HCT116 (cell line): ENCODE results near the gene ASB11. TPM values are rescaled to one million over a fixed set of nuclear protein-coding genes. Genes with fewer than 3 reads are reported as not detected.

ENCODE experiments used
- ATAC-seq: fragments of 200-7000 bp; cut with Tn5 transposase; 2 replicates; pipeline ENCODE4 v1.9.1; 2020; ENCODE audit warnings: mild to moderate bottlenecking, moderate library complexity
- BruUV-seq: library from RNA; stranded (reverse); fragments of 400-500 nt; replicated peaks from 2 replicates; lab custom pipeline; 2021; lab: Mats Ljungman, UMichigan
- CTCF ChIA-PET: fragments of 300-600 bp; sonication (Branson Sonifier 250); formaldehyde crosslinking; loops from one replicate; lab custom pipeline; 2021; ENCODE audit warnings: antibody characterized with exemption; lab: Charles Lee
- POLR2A ChIA-PET: fragments of 300-600, 350-600 bp; sonication (Branson Sonifier 250); formaldehyde crosslinking; loops from one replicate; lab custom pipeline; 2021; ENCODE audit warnings: antibody characterized with exemption; lab: Charles Lee
- RAD21 ChIA-PET, 2 experiments: fragments of 300-600 bp; sonication (Branson Sonifier 250); formaldehyde crosslinking; loops; one replicate each; lab custom pipeline; 2023; ENCODE audit warnings: low total read pairs in 2 of 2; ENCODE audit not compliant: uncharacterized antibody in 2 of 2, unreplicated experiment in 2 of 2, low non-redundant PET in 1 of 2; lab: Charles Lee
- DNase-seq: peaks from one replicate; pipeline ENCODE4 v3.0.0-alpha.2; 2010; ENCODE audit warnings: low read depth, low spot score
- H2AFZ ChIP-seq: fragments of 200-600 bp; shearing (Covaris generic), sonication (generic); 2 replicates; pipeline ENCODE4 v1.6.1; 2017; ENCODE audit warnings: low read depth, mixed run types, mixed read lengths, antibody characterized with exemption, low read length; ENCODE audit not compliant: poor library complexity, severe bottlenecking
- H3K27ac ChIP-seq: 2 replicates; pipeline ENCODE4 v1.5.1; 2012; ENCODE audit warnings: low read depth, low read length
- H3K27me3 ChIP-seq: fragments of 200-600 bp; sonication (generic); 2 replicates; pipeline ENCODE4 v1.6.1; 2016; ENCODE audit warnings: mixed run types, low read length, mixed read lengths; ENCODE audit not compliant: insufficient read depth
- H3K36me3 ChIP-seq, 2 experiments: fragments of 200-500 bp in 1 of 2; fragments of 200-600 bp in 1 of 2; sonication (Bioruptor generic) in 1 of 2; sonication (generic) in 1 of 2; 2 replicates each; pipeline versions ENCODE4 v1.5.1 to v1.6.1; 2014 to 2016; ENCODE audit warnings: low read length in 2 of 2, inconsistent platforms in 1 of 2, mixed read lengths in 1 of 2, mixed run types in 1 of 2; ENCODE audit not compliant: insufficient read depth in 2 of 2, control insufficient read depth in 1 of 2
- H3K4me1 ChIP-seq, 2 experiments: fragments of 200-600 bp in 1 of 2; sonication (generic) in 1 of 2; 2 replicates each; pipeline versions ENCODE4 v1.5.1 to v1.6.1; 2012 to 2017; ENCODE audit warnings: low read length in 2 of 2, inconsistent platforms in 1 of 2, mild to moderate bottlenecking in 1 of 2, mixed read lengths in 1 of 2, mixed run types in 1 of 2, moderate library complexity in 1 of 2; ENCODE audit not compliant: insufficient read depth in 2 of 2, control insufficient read depth in 1 of 2
- H3K4me2 ChIP-seq: fragments of 200-600 bp; sonication (generic); 2 replicates; pipeline ENCODE4 v1.6.1; 2017; ENCODE audit warnings: mixed run types, low read length, mixed read lengths
- H3K4me3 ChIP-seq, 2 experiments: fragments of 200-600 bp in 1 of 2; sonication (generic) in 1 of 2; replicated peaks in 1 of 2; 2 replicates each; pipeline ENCODE4 v1.5.1; 2011 to 2016; ENCODE audit warnings: low read length in 2 of 2, control low read depth in 1 of 2, low read depth in 1 of 2, mild to moderate bottlenecking in 1 of 2, mixed read lengths in 1 of 2, mixed run types in 1 of 2
- H3K79me2 ChIP-seq: fragments of 200-600 bp; sonication (generic); 2 replicates; pipeline ENCODE4 v1.6.1; 2017; ENCODE audit warnings: mild to moderate bottlenecking, mixed run types, low read length, moderate library complexity, mixed read lengths; ENCODE audit not compliant: insufficient read depth
- H3K9ac ChIP-seq: fragments of 200-600 bp; sonication (generic); 2 replicates; pipeline ENCODE4 v1.6.1; 2016; ENCODE audit warnings: low read length, mixed read lengths
- H3K9me2 ChIP-seq: fragments of 200-600 bp; sonication (generic), shearing (Covaris generic); 2 replicates; pipeline ENCODE4 v1.6.1; 2017; ENCODE audit warnings: mixed run types, mild to moderate bottlenecking, moderate library complexity; ENCODE audit not compliant: insufficient read depth
- H3K9me3 ChIP-seq, 2 experiments: fragments of 200-500 bp in 1 of 2; fragments of 200-600 bp in 1 of 2; sonication (Bioruptor generic) in 1 of 2; sonication (generic) in 1 of 2; 2 replicates each; pipeline ENCODE4 v1.6.1; 2014 to 2017; ENCODE audit warnings: low read length in 2 of 2, mixed read lengths in 2 of 2, inconsistent platforms in 1 of 2, low read depth in 1 of 2, mild to moderate bottlenecking in 1 of 2, mixed run types in 1 of 2, moderate library complexity in 1 of 2; ENCODE audit not compliant: control insufficient read depth in 1 of 2, insufficient read depth in 1 of 2
- H4K20me1 ChIP-seq: fragments of 200-600 bp; sonication (generic), shearing (Covaris generic); 2 replicates; pipeline ENCODE4 v1.6.1; 2017; ENCODE audit warnings: mixed run types, mild to moderate bottlenecking, moderate library complexity; ENCODE audit not compliant: insufficient read depth
- CBX3 ChIP-seq: IDR thresholded peaks from 2 replicates; pipeline ENCODE4 v1.6.1; 2012; ENCODE audit warnings: low read depth
- EGR1 ChIP-seq: IDR thresholded peaks from 2 replicates; pipeline ENCODE4 v1.6.1; 2012; ENCODE audit warnings: low read depth
- ELF1 ChIP-seq: IDR thresholded peaks from 2 replicates; pipeline ENCODE4 v1.6.1; 2012; ENCODE audit warnings: low read depth, borderline replicate concordance
- EZH2 ChIP-seq: fragments of 200-600 bp; sonication (generic); IDR thresholded peaks from 2 replicates; pipeline ENCODE4 v1.6.1; 2017; ENCODE audit warnings: antibody characterized with exemption, mixed run types
- EZH2phosphoT487 ChIP-seq: fragments of 200-600 bp; IDR thresholded peaks from 2 replicates; pipeline ENCODE4 v1.6.1; 2018; ENCODE audit warnings: antibody characterized with exemption, borderline replicate concordance
- FOSL1 ChIP-seq: IDR thresholded peaks from 2 replicates; pipeline ENCODE4 v1.6.1; 2012; ENCODE audit warnings: low read depth
- POLR2A ChIP-seq: IDR thresholded peaks from 2 replicates; pipeline ENCODE4 v1.7.0; 2011; ENCODE audit warnings: borderline replicate concordance; ENCODE audit not compliant: insufficient read depth, insufficient read length; ENCODE audit errors: extremely low read depth
- POLR2AphosphoS5 ChIP-seq: IDR thresholded peaks from 2 replicates; pipeline ENCODE4 v1.6.1; 2011; ENCODE audit warnings: mild to moderate bottlenecking, low read depth, low read length, moderate library complexity
- RAD21 ChIP-seq: IDR thresholded peaks from 2 replicates; pipeline ENCODE4 v1.6.1; 2012; ENCODE audit warnings: low read depth, mild to moderate bottlenecking
- SP1 ChIP-seq: IDR thresholded peaks from 2 replicates; pipeline ENCODE4 v1.6.1; 2012; ENCODE audit warnings: low read depth
- ZFX ChIP-seq: fragments of 450-650 bp; IDR thresholded peaks from 2 replicates; pipeline ENCODE4 v1.6.1; 2017
- intact Hi-C: fragments of 100-400 bp; cut with micrococcal nuclease; formaldehyde crosslinking; loops from 2 replicates; pipeline ENCODE4 v1.10.0; 2022
- total RNA-seq: library from RNA; stranded (reverse); gene quantifications from one replicate; pipeline ENCODE4 v1.2.1, GENCODE V29; 2021; ENCODE audit not compliant: unreplicated experiment
- TF ChIP-seq, protein P1 (sequence below), 3 experiments: fragments of 200-600 bp in 1 of 3; sonication (generic) in 1 of 3; IDR thresholded peaks in 2 of 3; conservative IDR thresholded peaks in 1 of 3; 2 replicates each; pipeline ENCODE4 v1.5.1; 2012 to 2017; ENCODE audit warnings: low read depth in 2 of 3, low read length in 2 of 3, antibody characterized with exemption in 1 of 3, borderline replicate concordance in 1 of 3, control low read depth in 1 of 3, mild to moderate bottlenecking in 1 of 3, mixed read lengths in 1 of 3, mixed run types in 1 of 3, moderate library complexity in 1 of 3; ENCODE audit not compliant: insufficient read depth in 1 of 3
- TF ChIP-seq, protein P2 (sequence below): IDR thresholded peaks from 2 replicates; pipeline ENCODE4 v1.6.1; 2012
- TF ChIP-seq, protein P3 (sequence below): IDR thresholded peaks from 2 replicates; pipeline ENCODE4 v1.6.1; 2012

The ASB11 gene
- total RNA-seq, 1 experiment from 2014 or later: not detected

DNA sequence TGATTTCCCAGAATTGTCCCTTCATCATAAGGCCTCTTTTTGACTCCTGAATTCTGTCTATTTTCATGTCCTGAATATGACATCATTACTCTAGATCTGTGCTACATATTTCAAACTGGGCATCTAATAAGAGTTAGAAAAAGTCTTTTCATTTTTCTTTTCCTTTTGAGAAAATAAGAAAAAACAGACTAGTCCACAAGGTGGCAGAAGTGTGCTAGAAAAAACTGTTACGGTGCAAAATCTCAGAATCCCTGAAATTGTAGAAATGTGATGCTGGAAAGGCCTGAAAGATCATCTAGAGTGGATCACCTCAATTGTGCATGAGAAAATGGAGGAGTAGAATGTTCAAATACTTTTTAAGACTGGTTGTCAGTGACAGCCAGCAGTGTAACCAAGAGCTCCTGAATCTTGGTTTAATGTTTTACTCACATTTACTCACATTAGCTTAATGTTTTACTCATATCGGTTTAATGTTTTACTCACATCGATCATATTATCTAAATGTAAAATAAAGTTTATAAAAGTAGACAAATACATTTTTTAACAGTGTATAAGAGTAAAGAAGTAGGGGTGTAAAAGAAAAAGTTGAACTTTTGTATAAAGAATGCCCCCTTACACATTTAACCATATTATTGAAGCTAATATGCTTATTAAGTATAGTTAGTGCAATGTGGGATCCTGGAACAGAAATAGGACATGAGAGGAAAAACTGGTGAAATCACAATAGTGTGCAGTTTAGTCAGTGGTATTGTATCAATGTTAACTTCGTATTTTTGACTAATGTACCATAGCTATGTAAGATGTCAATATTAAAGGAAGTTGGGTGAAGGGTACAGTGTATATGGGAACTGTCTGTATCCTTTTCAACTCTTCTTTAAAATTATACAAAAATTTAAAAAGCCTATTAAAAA, 15.2 kb downstream of the ASB11 start:
- Histone ChIP-seq H3K27me3 (no peaks in the 10 kb centered on the region), H3K4me3 (no peak overlapping the region), H3K9me3 (no peaks in the 10 kb centered on the region), H3K9ac (no peak overlapping the region), H4K20me1 (no peaks in the 10 kb centered on the region), H3K4me1 (no peaks in the 10 kb centered on the region), H3K27ac (no peak overlapping the region), H3K79me2 (no peaks in the 10 kb centered on the region), H3K9me2 (no peaks in the 10 kb centered on the region), H2AFZ (no peak overlapping the region), H3K36me3 (no peaks in the 10 kb centered on the region), H3K4me2 (no peak overlapping the region)
- ChIA-PET POLR2A (no interaction called here), RAD21 (interaction anchor here in 1 of 2 experiments (0.5 kb wide), 1 partner anchor 10 kb away, joined by 5 read pairs; no protein-coding TSS in a partner anchor), CTCF (interaction anchor here (0.8 kb wide), 1 partner anchor 10 kb away, joined by 4 read pairs; no protein-coding TSS in a partner anchor)
- DNase-seq (no peak), ATAC-seq (no peak)
- intact Hi-C loops: loop anchor here (5.0 kb wide), 1 partner anchor 172 kb away; no protein-coding TSS in a partner anchor
- TF ChIP-seq ELF1 (no peak), RAD21 (peak; percentile 42; the same call in 1 of the 2 replicates)
- TF ChIP-seq, protein P1, sequence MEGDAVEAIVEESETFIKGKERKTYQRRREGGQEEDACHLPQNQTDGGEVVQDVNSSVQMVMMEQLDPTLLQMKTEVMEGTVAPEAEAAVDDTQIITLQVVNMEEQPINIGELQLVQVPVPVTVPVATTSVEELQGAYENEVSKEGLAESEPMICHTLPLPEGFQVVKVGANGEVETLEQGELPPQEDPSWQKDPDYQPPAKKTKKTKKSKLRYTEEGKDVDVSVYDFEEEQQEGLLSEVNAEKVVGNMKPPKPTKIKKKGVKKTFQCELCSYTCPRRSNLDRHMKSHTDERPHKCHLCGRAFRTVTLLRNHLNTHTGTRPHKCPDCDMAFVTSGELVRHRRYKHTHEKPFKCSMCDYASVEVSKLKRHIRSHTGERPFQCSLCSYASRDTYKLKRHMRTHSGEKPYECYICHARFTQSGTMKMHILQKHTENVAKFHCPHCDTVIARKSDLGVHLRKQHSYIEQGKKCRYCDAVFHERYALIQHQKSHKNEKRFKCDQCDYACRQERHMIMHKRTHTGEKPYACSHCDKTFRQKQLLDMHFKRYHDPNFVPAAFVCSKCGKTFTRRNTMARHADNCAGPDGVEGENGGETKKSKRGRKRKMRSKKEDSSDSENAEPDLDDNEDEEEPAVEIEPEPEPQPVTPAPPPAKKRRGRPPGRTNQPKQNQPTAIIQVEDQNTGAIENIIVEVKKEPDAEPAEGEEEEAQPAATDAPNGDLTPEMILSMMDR (IDR thresholded peaks at IDR 0.05 in 2 of 3, conservative IDR thresholded peaks at IDR 0.05 in 1 of 3; ENCODE audit: borderline replicate concordance in 1 of 3, insufficient read depth in 1 of 3, low read depth in 2 of 3, low read length in 2 of 3): peak in 2 of 3 experiments; percentile 34 to 51; a peak in 2 of 6 replicates
- no TSS peak for BruUV-seq

DNA sequence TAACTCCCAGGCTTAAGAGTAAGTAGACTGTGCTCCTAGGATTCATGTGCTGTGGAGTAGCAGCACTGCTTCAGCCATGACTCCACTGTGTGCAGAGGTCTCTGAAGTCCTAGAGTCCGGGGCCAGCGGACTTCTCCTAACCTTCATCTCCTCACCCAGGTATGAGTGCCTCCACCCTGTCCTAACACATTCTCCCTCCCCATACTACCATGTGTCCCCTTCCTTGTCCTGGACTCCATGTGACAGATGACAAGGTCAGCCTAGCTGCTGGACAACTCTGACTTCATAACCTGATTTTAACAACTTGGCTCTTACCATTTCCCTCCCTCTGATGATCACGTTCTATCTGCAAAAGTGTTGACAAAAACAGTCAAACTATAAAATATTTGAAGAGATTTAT, 16.7 kb downstream of the ASB11 start:
- Histone ChIP-seq H3K27ac (no peak overlapping the region), H3K9me3 (no peaks in the 10 kb centered on the region), H4K20me1 (no peaks in the 10 kb centered on the region), H3K79me2 (no peaks in the 10 kb centered on the region), H3K9me2 (no peaks in the 10 kb centered on the region), H2AFZ (no peak overlapping the region), H3K36me3 (no peaks in the 10 kb centered on the region), H3K27me3 (no peaks in the 10 kb centered on the region), H3K4me3 (no peak overlapping the region), H3K9ac (no peak overlapping the region), H3K4me1 (no peaks in the 10 kb centered on the region), H3K4me2 (no peak overlapping the region)
- ATAC-seq (no peak), DNase-seq (no peak)
- intact Hi-C loops: no loop called here
- ChIA-PET CTCF (no interaction called here), RAD21 (no interaction called here), POLR2A (no interaction called here)
- BruUV-seq: no TSS peak
- TF ChIP-seq RAD21: no peak
- TF ChIP-seq FOSL1: no peak
- TF ChIP-seq, protein P2, sequence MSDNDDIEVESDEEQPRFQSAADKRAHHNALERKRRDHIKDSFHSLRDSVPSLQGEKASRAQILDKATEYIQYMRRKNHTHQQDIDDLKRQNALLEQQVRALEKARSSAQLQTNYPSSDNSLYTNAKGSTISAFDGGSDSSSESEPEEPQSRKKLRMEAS: no peak
- TF ChIP-seq POLR2AphosphoS5: no peak
- TF ChIP-seq ZFX: no peak
- TF ChIP-seq, protein P1 (IDR thresholded peaks at IDR 0.05 in 2 of 3, conservative IDR thresholded peaks at IDR 0.05 in 1 of 3; ENCODE audit: borderline replicate concordance in 1 of 3, insufficient read depth in 1 of 3, low read depth in 2 of 3, low read length in 2 of 3): no peak
- TF ChIP-seq SP1: no peak
- no peak for TF ChIP-seq EZH2
- TF ChIP-seq ELF1: no peak
- TF ChIP-seq CBX3: no peak
- TF ChIP-seq EGR1: no peak
- TF ChIP-seq, protein P3, sequence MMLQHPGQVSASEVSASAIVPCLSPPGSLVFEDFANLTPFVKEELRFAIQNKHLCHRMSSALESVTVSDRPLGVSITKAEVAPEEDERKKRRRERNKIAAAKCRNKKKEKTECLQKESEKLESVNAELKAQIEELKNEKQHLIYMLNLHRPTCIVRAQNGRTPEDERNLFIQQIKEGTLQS: no peak
- TF ChIP-seq POLR2A: no peak
- no peak for TF ChIP-seq EZH2phosphoT487
